ENCODE data around the gene TMEM52. TPM values are rescaled to one million over a fixed set of nuclear protein-coding genes. Genes with fewer than 3 reads are reported as not detected.

TMEM52 gene
- total RNA-seq, 4 donors from 2014 or later = 0.74 to 5.7 (median 3.5) TPM

DNA sequence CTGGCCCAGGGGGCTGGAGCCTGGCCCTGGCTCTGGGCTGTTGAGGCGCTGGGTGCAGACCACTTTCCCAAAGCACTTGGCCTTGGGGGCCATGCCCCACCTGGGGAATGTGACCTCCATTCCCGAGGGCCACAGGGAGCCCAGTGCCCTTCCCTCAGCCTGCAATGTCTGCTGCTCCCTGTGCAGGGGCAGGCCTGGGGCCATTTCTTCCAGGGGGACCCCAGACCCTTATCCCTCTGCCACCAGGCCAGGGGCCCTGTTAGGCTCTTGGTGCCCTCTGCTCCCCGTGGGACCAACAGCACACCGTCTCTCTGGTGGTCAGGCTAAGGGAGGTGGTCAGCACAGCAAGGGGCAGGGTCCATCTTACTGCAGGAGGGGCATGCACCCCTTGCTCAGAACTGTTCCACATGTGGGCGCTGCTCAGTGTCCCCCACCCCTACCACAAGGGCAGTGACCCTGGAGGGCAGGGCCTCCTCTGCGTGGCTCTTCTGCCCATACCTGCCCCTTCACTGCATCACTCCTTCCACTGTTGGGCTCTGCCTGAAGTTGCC, 1.1 kb upstream of the TMEM52 start:
- TF ChIP-seq, protein P1, sequence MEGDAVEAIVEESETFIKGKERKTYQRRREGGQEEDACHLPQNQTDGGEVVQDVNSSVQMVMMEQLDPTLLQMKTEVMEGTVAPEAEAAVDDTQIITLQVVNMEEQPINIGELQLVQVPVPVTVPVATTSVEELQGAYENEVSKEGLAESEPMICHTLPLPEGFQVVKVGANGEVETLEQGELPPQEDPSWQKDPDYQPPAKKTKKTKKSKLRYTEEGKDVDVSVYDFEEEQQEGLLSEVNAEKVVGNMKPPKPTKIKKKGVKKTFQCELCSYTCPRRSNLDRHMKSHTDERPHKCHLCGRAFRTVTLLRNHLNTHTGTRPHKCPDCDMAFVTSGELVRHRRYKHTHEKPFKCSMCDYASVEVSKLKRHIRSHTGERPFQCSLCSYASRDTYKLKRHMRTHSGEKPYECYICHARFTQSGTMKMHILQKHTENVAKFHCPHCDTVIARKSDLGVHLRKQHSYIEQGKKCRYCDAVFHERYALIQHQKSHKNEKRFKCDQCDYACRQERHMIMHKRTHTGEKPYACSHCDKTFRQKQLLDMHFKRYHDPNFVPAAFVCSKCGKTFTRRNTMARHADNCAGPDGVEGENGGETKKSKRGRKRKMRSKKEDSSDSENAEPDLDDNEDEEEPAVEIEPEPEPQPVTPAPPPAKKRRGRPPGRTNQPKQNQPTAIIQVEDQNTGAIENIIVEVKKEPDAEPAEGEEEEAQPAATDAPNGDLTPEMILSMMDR (IDR thresholded peaks at IDR 0.05) = no peak
- ATAC-seq (ENCODE audit: low FRiP score) (no peak), DNase-seq (ENCODE audit: low spot score) (no peak)

DNA sequence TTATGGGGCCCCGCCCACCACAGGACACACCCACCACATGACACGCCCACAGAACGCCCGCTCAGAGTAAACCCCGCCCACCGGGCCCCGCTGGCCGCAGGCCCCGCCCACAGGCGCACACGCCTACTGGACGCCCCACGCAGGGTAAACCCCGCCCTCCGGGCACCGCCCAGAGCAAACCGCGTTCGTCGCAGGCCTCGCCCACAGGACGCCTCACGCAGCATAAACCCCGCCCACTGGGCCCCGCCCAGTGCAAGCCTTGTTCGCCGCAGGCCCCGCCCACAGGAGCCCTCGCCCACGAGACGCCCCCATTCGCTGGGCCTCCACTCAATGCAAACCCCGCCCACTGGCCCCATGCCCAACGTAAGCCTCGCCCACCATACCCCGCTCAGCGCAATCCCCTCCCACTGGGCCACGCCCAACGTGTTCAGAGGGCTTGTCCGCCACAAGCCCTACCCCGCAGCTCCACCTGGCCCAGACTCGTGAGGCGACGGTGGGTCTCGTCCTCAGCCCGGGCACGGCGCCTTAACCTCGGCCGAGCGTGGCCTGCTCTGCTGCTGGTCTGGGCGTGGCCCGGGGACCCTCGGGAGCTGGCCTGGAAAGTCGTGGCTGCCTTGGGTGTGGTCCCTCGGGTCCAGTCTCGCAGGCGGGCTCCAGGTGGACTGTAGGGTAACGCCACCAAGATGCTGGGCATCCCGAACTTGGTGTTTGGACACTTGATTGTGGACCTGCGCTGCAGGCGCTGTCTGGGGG, 401 bp upstream of the TMEM52 start:
- TF ChIP-seq, protein P1 (IDR thresholded peaks at IDR 0.05) = no peak
- ATAC-seq (ENCODE audit: low FRiP score) = peak; percentile 90

DNA sequence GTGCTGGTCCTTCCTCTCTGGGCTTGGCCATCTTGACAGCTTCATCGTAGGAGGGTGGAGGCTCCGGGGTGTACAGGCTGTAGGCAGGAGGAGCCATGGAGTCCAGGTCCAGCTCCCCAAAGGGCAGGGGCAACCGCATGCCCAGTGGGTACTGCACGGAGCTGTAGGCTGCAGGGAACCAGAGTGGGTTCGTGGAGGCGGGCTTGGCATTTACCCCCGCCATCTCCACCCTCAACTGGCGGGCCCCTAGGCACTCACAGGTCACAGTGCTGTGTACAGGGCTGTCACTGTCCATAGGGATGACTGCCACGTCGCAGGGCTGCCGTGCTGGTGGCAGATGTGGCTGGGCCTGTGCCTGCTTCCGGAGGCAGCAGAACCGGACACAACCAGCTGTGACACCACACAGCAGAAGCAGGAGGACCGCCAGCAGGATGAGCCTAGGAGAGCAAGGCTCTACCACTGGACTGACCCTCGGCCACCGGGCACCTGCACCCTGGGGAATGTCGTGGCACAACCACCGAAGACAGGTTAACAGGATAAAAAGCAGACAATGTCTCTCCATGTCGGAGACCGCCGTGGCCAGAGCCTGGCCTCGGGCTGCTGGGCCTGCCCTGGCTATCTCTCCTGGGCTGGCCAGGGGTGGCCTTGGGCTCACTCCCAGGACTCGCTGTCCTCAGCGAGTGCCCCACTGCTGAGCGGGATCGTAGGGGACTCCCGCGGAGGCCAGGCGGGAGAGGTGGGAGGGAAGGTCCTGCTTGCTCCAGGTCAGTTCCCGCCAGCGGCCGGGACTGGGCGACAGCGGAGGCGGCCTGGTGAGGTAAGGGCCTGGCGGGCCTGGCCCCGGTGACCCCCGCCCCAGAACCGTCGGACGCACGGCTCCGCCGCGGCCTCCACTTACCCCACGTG, 831 bp downstream of the TMEM52 start:
- ATAC-seq (ENCODE audit: low FRiP score) = no peak
- DNase-seq (ENCODE audit: low spot score) = no peak
- TF ChIP-seq, protein P1 (IDR thresholded peaks at IDR 0.05) = no peak

More for the DNA sequence above, 401 bp upstream of the TMEM52 start:
- DNase-seq (ENCODE audit: low spot score) = peak; percentile 94

DNA sequence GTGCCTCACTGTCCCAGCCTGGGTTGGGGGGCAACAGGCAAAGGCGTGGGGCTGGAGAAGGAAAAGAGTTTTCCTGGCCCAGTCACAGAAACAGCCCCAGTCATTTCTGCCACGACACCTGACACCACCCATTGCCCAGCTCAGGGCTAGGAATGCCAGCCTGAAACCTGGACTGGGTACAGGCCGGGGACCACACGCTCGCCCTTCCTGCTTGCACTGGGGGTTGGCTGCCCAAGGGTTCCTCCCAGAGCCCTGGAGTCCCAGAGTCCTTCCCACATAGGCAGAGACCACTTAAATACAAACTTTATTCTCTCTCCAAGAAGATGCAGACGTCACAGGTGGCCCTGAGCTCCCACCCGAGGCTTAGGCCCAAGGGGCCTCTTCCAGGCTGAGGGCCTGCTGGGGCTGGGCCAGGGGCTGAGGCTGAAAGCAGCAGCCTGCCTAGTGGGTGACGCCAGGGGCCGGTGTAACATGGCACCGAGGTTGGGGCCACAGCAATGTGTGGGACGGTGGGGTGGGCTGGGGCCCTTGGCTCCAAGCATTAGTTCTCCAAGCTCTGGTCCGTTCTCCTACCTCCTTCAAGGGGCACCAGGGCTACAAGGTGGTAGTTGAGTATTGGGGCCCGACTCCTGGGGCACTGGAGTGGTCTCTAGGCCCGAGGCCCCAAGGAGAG, 1.6 kb downstream of the TMEM52 start:
- TF ChIP-seq, protein P1 (IDR thresholded peaks at IDR 0.05) = no peak
- ATAC-seq (ENCODE audit: low FRiP score) = no peak
- DNase-seq (ENCODE audit: low spot score) = no peak

DNA sequence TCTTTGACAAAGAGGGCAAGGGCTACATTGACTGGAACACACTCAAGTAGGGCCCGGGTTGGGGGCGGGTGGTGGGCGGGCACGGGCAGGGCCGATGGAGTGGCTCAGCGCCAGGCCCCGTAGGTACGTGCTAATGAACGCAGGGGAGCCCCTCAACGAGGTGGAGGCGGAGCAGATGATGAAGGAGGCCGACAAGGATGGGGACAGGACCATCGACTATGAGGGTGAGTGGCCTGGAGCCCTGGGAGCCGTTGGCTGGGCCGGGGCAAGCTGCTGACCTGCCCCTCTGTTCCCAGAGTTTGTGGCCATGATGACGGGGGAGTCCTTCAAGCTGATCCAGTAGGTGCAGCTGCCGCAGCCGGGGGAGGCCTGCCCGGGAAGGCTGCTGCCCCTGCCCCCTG, 2.2 kb downstream of the TMEM52 start:
- TF ChIP-seq, protein P1 (IDR thresholded peaks at IDR 0.05) = no peak
- ATAC-seq (ENCODE audit: low FRiP score) = no peak
- no peak for DNase-seq (ENCODE audit: low spot score)

DNA sequence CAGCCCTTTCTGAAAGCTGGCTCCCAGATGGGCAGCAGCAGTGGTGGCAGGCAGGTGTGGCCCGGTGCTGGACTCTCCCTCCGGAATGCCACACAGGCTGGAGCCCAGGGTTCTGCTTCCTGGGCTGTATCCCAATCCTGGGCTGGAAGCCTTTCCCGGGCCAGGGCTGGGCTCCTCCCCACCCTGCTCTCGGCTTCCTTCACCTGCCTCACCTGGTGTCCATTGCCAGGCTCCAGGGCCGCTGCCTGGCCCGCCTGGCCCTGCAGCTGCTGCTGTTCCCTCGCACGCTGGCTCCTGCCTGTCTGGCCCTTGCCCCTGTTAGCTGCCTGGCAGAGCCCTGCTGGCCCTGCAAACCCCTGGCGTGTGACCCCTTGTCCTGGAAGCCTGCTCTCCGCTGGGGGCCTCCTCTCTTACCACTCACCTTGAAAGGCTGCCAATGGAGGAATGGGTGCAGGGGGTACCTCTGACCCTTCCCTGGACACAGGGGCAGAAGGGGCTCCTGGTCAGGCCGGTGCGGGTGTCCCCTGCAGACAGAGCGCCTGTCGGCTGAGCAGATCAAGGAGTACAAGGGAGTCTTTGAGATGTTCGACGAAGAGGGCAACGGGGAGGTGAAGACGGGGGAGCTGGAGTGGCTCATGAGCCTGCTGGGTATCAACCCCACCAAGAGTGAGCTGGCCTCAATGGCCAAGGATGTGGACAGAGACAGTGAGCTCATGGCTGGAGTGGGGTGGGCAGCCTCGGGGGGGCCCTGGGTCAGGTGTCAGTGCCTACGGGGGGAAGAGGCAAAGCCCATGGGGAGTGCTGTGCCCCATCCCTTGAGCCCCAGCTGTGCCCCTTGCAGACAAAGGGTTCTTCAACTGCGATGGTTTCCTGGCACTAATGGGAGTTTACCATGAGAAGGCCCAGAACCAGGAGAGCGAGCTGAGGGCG, 2.9 kb downstream of the TMEM52 start:
- TF ChIP-seq, protein P1 (IDR thresholded peaks at IDR 0.05) = no peak
- no peak for DNase-seq (ENCODE audit: low spot score)
- ATAC-seq (ENCODE audit: low FRiP score) = no peak
